Dermis blood vessel endothelial cell (primary cell): ENCODE data around the gene TIMM13. TPM values are rescaled to one million over a fixed set of nuclear protein-coding genes. Genes with fewer than 3 reads are reported as not detected.

Experiments
- DNase-seq: peaks from one replicate; pipeline ENCODE4 v3.0.0; 2010
- total RNA-seq: library from RNA; depleted of rRNA; stranded (reverse); fragments of >200 nt; gene quantifications from 2 replicates; pipeline ENCODE4 v1.2.3, GENCODE V29; 2014

TIMM13 gene
- total RNA-seq, 1 donor from 2014 or later = 48.3 TPM

DNA sequence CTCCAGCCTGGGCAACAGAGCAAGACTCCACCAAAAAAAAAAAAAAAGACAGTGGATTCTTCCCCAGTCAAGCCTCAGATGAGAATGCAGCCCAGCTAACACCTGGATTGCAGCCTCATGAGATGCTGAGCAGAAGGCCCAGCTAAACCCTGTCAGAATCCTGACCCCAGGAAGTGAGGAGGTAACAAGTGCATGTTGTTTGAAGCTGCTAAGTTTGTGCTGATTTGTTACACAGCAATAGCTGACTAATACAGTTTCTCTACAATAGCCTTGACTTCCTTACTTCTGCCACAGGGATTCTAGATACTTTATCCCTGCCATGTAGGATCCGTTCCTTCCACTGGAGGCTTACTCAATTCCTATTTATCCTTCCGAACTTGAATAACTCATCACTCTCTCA is 46.8 kb downstream of the TIMM13 start:
- DNase-seq = no peak

DNA sequence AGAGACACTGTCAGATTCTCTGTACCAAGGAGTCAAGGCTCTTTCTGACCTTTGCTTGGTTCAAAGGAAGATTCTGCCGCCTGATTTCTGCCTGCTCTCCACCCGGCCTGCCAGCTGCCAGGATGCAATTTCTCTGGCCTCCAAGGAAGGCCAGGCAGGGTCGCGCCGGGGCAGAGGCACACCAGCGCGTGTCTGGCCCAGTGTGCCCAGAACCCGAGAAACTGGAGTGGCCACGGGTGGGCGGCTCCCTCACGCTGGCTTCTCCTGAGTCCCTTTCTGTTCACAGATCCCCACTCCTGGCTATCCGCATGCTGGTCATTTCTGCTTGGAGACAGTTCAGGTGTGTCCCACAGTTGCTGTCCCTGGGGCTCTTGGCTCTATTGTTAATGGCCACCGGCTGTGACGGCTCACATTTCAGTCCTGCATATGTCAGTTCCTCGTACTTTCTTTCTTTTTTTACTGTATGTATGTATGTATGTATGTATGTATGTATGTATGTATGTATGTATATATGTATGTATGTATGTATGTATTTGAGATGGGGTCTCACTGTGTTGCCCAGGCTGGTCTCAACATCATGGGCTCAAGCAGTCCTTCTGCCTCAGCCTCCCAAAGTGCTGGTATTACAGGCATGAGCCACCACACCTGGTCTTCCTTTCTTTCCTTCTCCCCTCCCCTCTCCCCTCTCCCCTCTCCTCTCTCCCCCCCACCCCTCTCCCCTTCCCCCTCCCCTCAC is 50.4 kb downstream of the TIMM13 start:
- DNase-seq = no peak

Other genes with a start within 250 kb of the TIMM13 start
- gene PLEKHJ1, start 191.3 kb downstream of the TIMM13 start, total RNA-seq = 64.0 and 84.9 TPM in 2 replicates
- 43.4 and 93.6 TPM in 2 replicates for gene SF3A2, start 190.8 kb downstream of the TIMM13 start, total RNA-seq
- 1.3 and 1.5 TPM in 2 replicates for gene AMH, start 178.3 kb downstream of the TIMM13 start, total RNA-seq
- gene JSRP1, start 171.2 kb downstream of the TIMM13 start, total RNA-seq = 0.17 TPM in 1 of 2 replicates, not detected in the other
- 0.17 and 0.19 TPM in 2 replicates for gene PEAK3, start 145.4 kb downstream of the TIMM13 start, total RNA-seq
- not detected in 2 replicates for gene LINGO3, start 119.4 kb downstream of the TIMM13 start, total RNA-seq
- gene LSM7, start 99.0 kb downstream of the TIMM13 start, total RNA-seq = 114 and 166 TPM in 2 replicates
- gene SPPL2B, start 98.9 kb downstream of the TIMM13 start, total RNA-seq = 32.1 and 33.2 TPM in 2 replicates
- gene TMPRSS9, start 67.3 kb downstream of the TIMM13 start, total RNA-seq = under 0.01 and 0.14 TPM in 2 replicates
- 57.3 and 179 TPM in 2 replicates for gene LMNB2, start 29.4 kb upstream of the TIMM13 start, total RNA-seq
- gene GADD45B, start 48.5 kb upstream of the TIMM13 start, total RNA-seq = 53.4 and 114 TPM in 2 replicates